SK-N-MC (cell line): ENCODE measurements around the gene TMEM245.

Source experiments
- EZH2 ChIP-seq: fragments of 200-600 bp; sonication (generic); IDR thresholded peaks from one replicate; pipeline ENCODE4 v1.6.1; 2017; ENCODE audit warnings: antibody characterized with exemption
- FOXP2 ChIP-seq: optimal IDR thresholded peaks from 2 replicates; pipeline ENCODE3; 2011; ENCODE audit warnings: mild to moderate bottlenecking, moderate library complexity; ENCODE audit not compliant: insufficient read depth; ENCODE audit errors: extremely low read length, control extremely low read depth
- POLR2AphosphoS5 ChIP-seq: IDR thresholded peaks from 2 replicates; pipeline ENCODE4 v1.6.1; 2012; ENCODE audit warnings: mild to moderate bottlenecking, low read depth, low read length, borderline replicate concordance

DNA sequence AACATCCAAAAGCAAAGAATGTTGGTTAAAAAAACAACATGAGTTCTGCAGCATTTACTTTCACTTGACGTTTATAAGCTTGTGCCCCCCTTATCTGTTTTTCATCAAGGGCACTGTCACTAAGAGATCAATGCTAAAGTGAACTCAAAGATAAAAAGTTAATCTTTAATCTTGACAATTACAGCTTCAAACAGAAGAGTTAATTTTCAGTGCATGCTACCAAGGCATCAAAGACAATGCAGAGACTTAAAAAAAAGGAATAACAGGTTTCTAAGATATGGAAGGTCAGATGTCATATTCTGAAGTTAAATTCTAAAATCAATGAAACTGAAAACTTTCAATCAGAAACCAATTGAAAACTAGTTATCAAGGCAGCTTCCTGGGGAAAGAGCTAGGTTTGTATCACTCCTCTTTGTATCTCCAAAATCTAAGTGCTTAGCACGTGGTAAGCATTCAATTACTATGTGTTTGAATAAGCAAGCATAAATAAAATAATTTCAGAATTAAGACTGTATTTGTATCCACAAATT, 37.6 kb downstream of the TMEM245 start:
- no peak for TF ChIP-seq EZH2
- TF ChIP-seq POLR2AphosphoS5 = no peak
- no peak for TF ChIP-seq FOXP2
